Inflammatory macrophage treated with lipopolysaccharide for 1 hour (primary cell): Measurements from ENCODE around the gene XYLB.

Experiments used
- DNase-seq, 2 donors: peaks; one replicate each; pipeline ENCODE4 v3.0.0-alpha.2; 2020 to 2022

XYLB gene

DNA sequence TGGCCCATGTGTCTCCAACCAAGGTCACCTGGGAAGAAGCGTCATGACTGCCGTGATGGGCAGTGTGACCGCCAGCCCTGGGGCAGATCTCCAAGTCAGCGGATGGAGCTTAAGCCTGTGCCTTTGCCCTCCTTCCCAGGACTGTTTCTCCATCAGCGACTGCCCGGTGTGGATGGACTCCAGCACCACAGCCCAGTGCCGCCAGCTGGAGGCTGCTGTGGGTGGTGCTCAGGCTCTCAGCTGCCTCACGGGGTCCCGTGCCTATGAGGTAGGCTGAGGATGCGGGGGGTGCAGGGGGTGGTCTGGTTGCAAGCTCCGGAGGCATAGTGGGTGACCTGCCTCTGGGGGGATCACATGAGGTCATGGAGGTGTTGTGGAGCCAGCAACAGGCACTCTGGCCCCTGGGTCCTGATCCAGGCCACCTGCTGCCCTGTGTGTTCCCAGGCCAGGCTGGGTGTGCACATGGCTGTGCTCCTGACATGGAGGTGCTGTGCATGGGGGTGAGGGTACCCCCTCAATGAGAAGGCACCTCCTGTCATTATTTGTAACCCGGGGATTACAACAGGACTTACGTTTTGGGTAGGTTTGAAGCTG lies 19.0 kb downstream of the XYLB start:
- no peak for DNase-seq

- no peak for DNase-seq
These were observed 19.5 kb downstream of the XYLB start for GRCh38 chr3:38366082-38366481.

DNA sequence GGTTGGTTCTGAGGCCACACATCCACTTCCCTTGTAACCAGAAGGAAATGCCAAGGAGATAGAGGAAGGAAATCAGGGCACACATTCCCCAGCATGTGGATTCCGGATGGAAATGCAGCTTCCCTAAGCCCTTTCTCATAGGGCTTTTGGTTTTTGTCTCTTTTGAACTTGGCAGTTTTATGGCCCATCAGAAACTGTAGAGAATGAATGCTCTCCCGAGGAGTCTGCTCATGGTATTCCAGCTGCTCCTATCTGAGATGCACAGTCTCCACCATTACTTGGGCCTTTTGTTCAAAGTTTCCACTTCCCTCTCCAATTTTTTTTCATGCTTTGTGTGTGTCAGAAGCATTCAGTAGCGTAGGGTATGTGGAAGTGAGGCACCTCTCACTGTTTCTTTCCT lies 21.2 kb downstream of the XYLB start:
- no peak for DNase-seq

DNA sequence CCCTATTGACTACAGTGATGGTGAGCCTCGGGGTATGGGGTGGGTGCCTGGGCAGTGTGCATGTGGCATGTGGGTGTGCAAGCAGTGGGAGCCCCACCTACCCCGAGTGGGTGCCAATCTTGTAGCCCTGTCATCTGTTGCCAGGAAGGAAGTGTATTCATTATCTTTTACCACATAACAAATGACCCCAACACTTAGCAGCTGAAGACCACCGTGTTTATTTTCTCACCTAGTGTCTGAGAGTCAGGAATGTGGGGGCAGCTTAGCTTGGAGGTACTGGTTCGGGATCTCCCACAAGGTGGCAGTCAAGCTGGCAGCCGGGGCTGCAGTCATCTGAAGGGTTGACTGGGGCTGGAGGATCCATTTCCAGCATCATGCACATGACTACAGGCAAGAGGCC lies 21.7 kb downstream of the XYLB start:
- DNase-seq: no peak

DNA sequence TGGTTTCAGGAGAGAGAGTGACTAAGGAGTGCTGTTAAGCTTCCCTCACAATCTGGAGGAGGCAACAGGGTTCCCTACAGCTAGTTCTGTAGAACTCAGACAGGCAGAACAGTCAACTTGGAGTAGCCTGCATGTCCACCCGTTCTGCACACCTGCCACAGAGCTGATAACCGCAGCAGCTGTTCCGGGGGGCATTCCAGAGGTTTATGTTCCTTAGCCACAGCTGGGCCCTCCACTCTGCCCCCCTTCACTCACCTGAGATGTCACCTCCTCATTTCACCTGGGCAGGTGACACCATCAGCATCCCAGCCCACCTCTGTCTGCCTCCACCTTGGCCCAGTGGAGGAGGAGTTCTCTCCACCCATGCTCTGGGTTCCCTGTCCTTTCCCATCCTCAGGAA lies 22.6 kb downstream of the XYLB start:
- DNase-seq: no peak

DNA sequence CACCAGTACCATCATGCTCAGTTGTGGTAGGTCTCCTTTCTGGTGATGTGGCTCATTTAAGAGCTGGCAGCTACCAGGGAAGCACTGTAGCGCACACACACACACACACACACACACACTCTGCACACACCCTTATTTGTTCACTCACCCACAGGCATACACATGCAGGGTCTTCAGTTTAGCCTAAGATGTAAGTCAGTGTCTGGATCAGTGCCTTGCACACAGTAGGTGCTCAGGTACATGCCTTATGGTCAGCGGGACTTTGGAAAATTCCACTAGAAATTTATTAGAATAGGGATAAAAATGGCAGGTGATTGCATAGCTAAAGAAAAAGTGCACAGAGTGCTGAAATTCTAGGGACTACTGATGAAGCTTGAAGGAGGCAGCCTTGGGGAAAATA lies 23.6 kb downstream of the XYLB start:
- no peak for DNase-seq

GRCh38 chr3:38370861-38371260 lies 24.3 kb downstream of the XYLB start:
- DNase-seq: no peak

- no peak for DNase-seq
These were observed 25.1 kb downstream of the XYLB start for GRCh38 chr3:38371541-38372213.

- DNase-seq: no peak
These were observed 25.6 kb downstream of the XYLB start for GRCh38 chr3:38372214-38372601.

- no peak for DNase-seq
These were observed 27.6 kb downstream of the XYLB start for GRCh38 chr3:38374221-38374620.

GRCh38 chr3:38375072-38375471 lies 28.5 kb downstream of the XYLB start:
- DNase-seq: no peak

GRCh38 chr3:38375488-38376097 lies 29.0 kb downstream of the XYLB start:
- DNase-seq: no peak

DNA sequence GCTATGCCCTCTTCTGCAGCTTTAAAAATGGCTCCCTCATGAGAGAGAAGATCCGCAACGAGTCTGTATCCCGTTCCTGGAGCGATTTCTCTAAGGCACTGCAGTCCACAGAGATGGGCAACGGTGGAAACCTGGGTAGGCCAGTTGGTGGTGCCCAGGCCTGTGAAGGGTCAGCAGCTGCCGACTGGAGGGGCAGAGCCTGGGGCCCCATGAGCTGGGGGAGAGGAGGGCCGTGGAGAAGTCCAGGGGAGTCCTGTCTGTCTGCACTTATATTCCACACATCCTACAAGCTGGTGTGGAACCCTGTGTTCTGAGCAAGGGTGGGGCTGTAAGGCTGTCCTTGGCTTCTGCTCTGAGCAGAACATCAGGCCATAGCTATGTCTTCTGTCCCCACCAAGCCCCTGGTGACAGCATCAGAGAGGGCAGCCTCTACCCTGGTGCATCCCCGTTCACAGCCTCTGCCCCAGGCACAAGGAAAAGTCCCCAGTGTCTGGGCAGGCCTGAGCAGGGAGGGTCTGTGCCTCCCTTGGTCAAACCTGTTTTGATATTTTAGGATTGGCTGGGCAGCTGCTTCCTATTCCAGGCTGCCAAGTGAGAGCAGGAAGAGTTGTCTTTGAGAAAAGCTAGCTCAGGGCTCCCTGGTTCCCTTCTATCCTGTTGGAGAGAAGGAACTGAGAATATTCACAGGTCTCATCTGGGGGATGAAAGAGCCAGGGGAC lies 29.7 kb downstream of the XYLB start:
- no peak for DNase-seq

DNA sequence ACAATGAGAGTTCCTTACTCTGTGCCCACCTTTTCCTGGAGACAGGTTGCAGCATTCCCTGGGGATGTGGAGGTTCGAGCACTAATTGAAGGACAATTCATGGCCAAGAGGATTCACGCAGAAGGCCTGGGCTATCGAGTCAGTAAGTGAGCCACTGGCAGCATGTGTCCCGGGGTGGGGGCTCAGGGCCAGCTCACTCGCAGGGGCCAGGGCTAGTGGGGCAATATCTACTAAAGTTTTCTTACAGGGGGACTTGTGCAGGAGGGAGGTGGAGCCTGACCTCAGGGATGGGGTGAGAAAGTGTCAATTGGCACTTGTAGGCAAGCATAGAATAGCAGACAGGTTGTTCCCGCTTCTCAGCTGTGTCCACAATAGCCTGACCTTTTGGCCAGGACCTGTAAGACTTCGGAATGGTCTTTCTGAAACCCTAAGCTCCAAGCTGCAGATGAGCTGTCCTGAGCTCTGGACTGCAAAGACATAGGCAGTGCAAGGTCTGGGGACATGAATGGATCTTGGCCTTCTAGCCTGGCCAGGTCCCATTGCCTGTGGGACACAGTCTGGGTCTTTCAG lies 32.7 kb downstream of the XYLB start:
- DNase-seq: no peak

DNA sequence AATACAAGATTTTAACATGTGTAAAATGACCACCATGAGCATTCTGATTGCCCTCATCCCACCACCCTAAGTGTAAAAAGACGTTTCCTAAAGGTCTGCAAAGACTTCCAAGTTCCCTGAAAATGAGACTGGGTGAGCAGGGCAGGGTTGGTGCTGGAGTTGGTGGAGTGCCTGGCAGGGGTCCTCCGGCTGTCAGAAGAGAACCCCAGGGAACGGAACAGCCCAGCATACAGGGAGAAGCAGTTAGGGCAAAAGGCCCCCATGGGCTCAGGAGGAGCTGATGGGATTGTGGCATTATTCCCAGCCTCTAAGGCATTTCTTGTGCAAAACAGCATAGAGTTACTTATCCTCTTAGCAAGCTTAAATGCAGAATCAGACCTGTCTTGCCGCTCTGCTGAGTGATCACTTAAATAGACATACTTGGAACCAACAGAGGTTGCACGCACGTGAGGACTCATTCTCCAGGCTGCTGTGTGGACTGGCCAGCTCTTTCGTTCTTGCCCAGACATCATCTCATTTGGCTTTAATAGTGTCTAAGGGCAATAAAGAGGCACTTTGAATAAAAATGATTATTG lies 36.0 kb downstream of the XYLB start:
- DNase-seq: no peak

DNA sequence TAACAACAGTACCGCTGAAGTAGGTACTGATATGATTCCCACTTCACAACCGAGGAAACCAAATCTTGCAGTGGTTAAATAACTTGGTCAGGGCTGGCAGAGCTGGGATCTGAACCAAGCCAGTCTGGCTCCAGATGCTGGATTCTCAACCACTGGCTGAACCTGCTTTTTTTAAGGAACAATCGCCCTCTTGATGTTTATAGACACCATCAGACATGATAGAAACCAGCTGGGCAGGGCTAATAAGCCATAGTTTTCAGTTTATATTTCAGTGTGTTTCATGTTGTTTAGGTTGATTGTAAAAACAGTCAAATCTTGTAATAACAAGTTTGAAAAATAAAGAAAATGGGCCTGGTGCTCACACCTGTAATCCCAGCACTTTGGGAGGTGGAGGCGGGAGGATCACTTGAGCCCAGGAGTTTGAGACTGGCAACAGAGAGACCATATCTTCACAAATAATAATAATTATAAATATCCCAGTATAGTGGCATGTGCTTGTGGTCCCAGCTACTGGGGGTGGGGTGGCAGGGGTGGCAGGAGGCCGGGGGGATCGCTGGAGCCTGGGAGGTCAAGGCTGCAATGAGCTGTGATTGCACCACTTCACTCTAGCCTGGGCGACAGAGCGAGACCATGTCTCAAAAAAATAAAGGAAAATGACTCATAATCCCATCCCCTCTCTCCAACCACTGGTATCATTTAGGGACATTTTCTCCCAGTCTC lies 36.7 kb downstream of the XYLB start:
- DNase-seq: no peak

- DNase-seq: no peak
These were observed 40.6 kb downstream of the XYLB start for GRCh38 chr3:38386992-38387750.

DNA sequence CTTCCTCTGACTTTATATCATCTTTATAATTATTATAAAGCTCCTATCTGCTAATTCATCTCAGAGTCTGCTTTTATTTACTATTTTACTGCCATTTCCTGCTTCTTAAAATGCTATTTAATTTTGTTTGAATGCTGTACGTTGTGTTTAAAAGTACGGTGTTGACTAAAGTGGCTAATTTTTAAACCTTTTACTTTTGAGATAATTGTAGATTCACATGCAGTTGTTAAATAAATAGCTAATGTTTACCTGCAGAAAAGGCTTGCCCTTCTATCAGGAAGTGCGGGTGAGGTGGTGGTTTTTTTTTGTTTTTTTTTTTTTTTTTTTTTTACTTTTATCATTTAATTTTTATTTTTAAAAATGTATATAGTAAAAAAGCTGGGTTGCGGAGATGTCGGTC lies 41.3 kb downstream of the XYLB start:
- no peak for DNase-seq

GRCh38 chr3:38392604-38393163 lies 46.1 kb downstream of the XYLB start:
- DNase-seq: no peak

DNA sequence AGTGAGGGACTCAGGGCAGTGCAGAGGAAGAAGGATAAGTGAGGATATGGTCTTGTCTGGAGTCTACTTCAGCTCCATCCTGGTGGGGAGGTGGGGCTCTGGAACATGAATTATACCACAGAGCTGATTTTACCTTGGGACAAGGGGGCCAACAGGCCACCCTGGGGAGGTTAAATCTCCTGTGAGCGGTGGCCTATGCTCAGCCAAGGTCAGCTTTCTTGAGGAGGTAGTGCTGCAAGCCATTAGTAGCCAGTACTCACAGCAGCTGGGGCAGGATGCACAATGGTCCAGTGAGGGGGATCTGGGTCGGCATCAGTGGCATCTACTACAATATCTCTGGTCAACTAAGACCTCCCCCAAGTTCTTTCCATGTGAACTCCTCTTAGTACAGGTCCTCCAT lies 49.7 kb downstream of the XYLB start:
- no peak for DNase-seq

- DNase-seq: no peak
These were observed 50.3 kb downstream of the XYLB start for GRCh38 chr3:38396861-38397260.
